Endothelial cell of umbilical vein (primary cell): ENCODE data around the gene FAM193B. TPM values are rescaled to one million over a fixed set of nuclear protein-coding genes. Genes with fewer than 3 reads are reported as not detected.

Experiments used
- BruUV-seq: library from RNA; stranded (reverse); fragments of 400-500 nt; replicated peaks from 2 replicates; lab custom pipeline; 2021; lab: Mats Ljungman, UMichigan
- CTCF ChIA-PET: fragments of 300-600, 350-600 bp; sonication (Branson Sonifier 250); formaldehyde crosslinking; loops from one replicate; lab custom pipeline; 2021; ENCODE audit warnings: antibody characterized with exemption, inconsistent platforms; lab: Charles Lee
- POLR2A ChIA-PET: fragments of 300-600, 350-600 bp; sonication (Branson Sonifier 250); formaldehyde crosslinking; loops from one replicate; lab custom pipeline; 2021; ENCODE audit warnings: antibody characterized with exemption, inconsistent platforms; lab: Charles Lee
- DNase-seq: peaks from one replicate; pipeline ENCODE4 v3.0.0-alpha.2; 2011; ENCODE audit warnings: low read depth, low spot score
- FAIRE-seq: peaks from 2 replicates; lab custom pipeline; 2011; peaks lifted over from hg19 to GRCh38; lab: Jason Lieb, UNC
- H2AFZ ChIP-seq: 2 replicates; pipeline ENCODE4 v1.6.0; 2012; ENCODE audit warnings: low read depth, low read length, control low read depth, inconsistent platforms
- H3K27ac ChIP-seq: 2 replicates; pipeline ENCODE4 v1.5.1; 2011; ENCODE audit warnings: low read depth, mild to moderate bottlenecking, control low read depth, low read length, moderate library complexity; ENCODE audit not compliant: insufficient read depth
- H3K27me3 ChIP-seq, 2 experiments: 2 replicates each; pipeline versions ENCODE4 v1.6.0 to v1.6.1; 2011; ENCODE audit warnings: low read length in 2 of 2, mixed read lengths in 1 of 2; ENCODE audit not compliant: control insufficient read depth in 2 of 2, insufficient read depth in 2 of 2
- H3K36me3 ChIP-seq, 2 experiments: 2 replicates in 1 of 2; 3 replicates in 1 of 2; pipeline ENCODE4 v1.5.1; 2011; ENCODE audit warnings: low read length in 2 of 2, mild to moderate bottlenecking in 1 of 2, moderate library complexity in 1 of 2; ENCODE audit not compliant: control insufficient read depth in 2 of 2, insufficient read depth in 2 of 2; ENCODE audit errors: extremely low read depth in 1 of 2
- H3K4me1 ChIP-seq: 3 replicates; pipeline ENCODE4 v1.5.1; 2011; ENCODE audit warnings: mild to moderate bottlenecking, low read length; ENCODE audit not compliant: control insufficient read depth, insufficient read depth; ENCODE audit errors: extremely low read depth
- H3K4me2 ChIP-seq: 2 replicates; pipeline ENCODE4 v1.6.1; 2011; ENCODE audit warnings: low read length, control low read depth, mixed read lengths; ENCODE audit not compliant: insufficient read depth
- H3K4me3 ChIP-seq, 3 experiments: fragments of 200-600 bp in 1 of 3; sonication (generic), shearing (Covaris generic) in 1 of 3; replicated peaks in 1 of 3; 2 replicates each; pipeline ENCODE4 v1.5.1; 2011 to 2016; ENCODE audit warnings: control low read depth in 3 of 3, low read length in 3 of 3, mild to moderate bottlenecking in 2 of 3, inconsistent platforms in 1 of 3, low read depth in 1 of 3, moderate library complexity in 1 of 3; ENCODE audit not compliant: insufficient read depth in 1 of 3
- H3K79me2 ChIP-seq: 2 replicates; pipeline ENCODE4 v1.6.0; 2012; ENCODE audit warnings: low read length, inconsistent platforms; ENCODE audit not compliant: control insufficient read depth, insufficient read depth
- H3K9ac ChIP-seq: replicated peaks from 2 replicates; pipeline ENCODE3; 2011; ENCODE audit warnings: low read length, control low read depth; ENCODE audit not compliant: insufficient read depth; ENCODE audit errors: extremely low read depth
- H3K9me1 ChIP-seq: replicated peaks from 3 replicates; pipeline ENCODE4 v1.6.0; 2011; ENCODE audit warnings: mild to moderate bottlenecking, low read length; ENCODE audit not compliant: control insufficient read depth, insufficient read depth; ENCODE audit errors: extremely low read depth
- H3K9me3 ChIP-seq: replicated peaks from 2 replicates; pipeline ENCODE4 v1.5.1; 2012; ENCODE audit warnings: low read length, inconsistent platforms; ENCODE audit not compliant: control insufficient read depth, insufficient read depth
- H4K20me1 ChIP-seq: replicated peaks from 2 replicates; pipeline ENCODE3; 2011; ENCODE audit warnings: mild to moderate bottlenecking, low read length; ENCODE audit not compliant: control insufficient read depth, insufficient read depth; ENCODE audit errors: extremely low read depth
- CTCF ChIP-seq, 2 donors: IDR thresholded peaks; 1 replicate in 1 of 2; 2 replicates in 1 of 2; pipeline ENCODE4 v1.5.1; 2011; ENCODE audit warnings: low read length in 2 of 2, mild to moderate bottlenecking in 2 of 2, moderate library complexity in 2 of 2, control low read depth in 1 of 2, inconsistent platforms in 1 of 2, low read depth in 1 of 2; ENCODE audit not compliant: insufficient read depth in 1 of 2; ENCODE audit errors: extremely low read depth in 1 of 2
- EZH2 ChIP-seq: IDR thresholded peaks from 2 replicates; pipeline ENCODE4 v1.6.1; 2012; ENCODE audit warnings: borderline replicate concordance, low read depth, mild to moderate bottlenecking, moderate library complexity, low read length, inconsistent platforms; ENCODE audit not compliant: severe bottlenecking
- FOS ChIP-seq: IDR thresholded peaks from 2 replicates; pipeline ENCODE4 v1.6.1; 2011; ENCODE audit warnings: mild to moderate bottlenecking, low read length, moderate library complexity, borderline replicate concordance; ENCODE audit not compliant: insufficient read depth
- GATA2 ChIP-seq: IDR thresholded peaks from 2 replicates; pipeline ENCODE4 v1.7.0; 2011; ENCODE audit warnings: low read depth, mild to moderate bottlenecking, moderate library complexity, mixed read lengths, low read length; ENCODE audit not compliant: insufficient read length, insufficient read depth
- JUN ChIP-seq: IDR thresholded peaks from 2 replicates; pipeline ENCODE4 v1.6.1; 2011; ENCODE audit warnings: borderline replicate concordance, low read depth; ENCODE audit not compliant: insufficient read length, insufficient read depth
- MAX ChIP-seq: IDR thresholded peaks from 2 replicates; pipeline ENCODE4 v1.6.1; 2011; ENCODE audit not compliant: insufficient read depth, insufficient read length
- MYC ChIP-seq: IDR thresholded peaks from one replicate; pipeline ENCODE4 v1.6.1; 2011; ENCODE audit warnings: mild to moderate bottlenecking, low read depth, low read length
- POLR2A ChIP-seq: IDR thresholded peaks from 2 replicates; pipeline ENCODE4 v1.6.1; 2012; ENCODE audit warnings: low read depth, mild to moderate bottlenecking, control low read depth, low read length
- POLR2AphosphoS5 ChIP-seq: IDR thresholded peaks from 2 replicates; pipeline ENCODE4 v1.6.1; 2012; ENCODE audit warnings: low read depth, mild to moderate bottlenecking, control low read depth, low read length, moderate library complexity; ENCODE audit not compliant: insufficient read depth
- dilution Hi-C: fragments of 300-500 bp; cut with MboI; formaldehyde crosslinking; loops from one replicate; pipeline ENCODE4 v1.15.0; 2019; ENCODE audit warnings: low sequenced_read_pairs; ENCODE audit not compliant: extremely low pct_ligation_motif_present
- intact Hi-C: fragments of 100-400 bp; cut with micrococcal nuclease; formaldehyde crosslinking; loops from one replicate; pipeline ENCODE4 v1.10.0; 2022
- polyA plus RNA-seq, 4 experiments: library from polyadenylated mRNA; depleted of rRNA in 3 of 4; stranded (reverse) in 3 of 4; unstranded in 1 of 4; fragments of >200 nt; gene quantifications; 2 replicates each; pipeline versions ENCODE4 v1.2.1 to v1.2.3, GENCODE V29; 2011 to 2012; ENCODE audit warnings: missing spikeins in 1 of 4
- total RNA-seq: library from RNA; stranded (reverse); gene quantifications from 2 replicates; pipeline ENCODE4 v1.2.3, GENCODE V29; 2021

The FAM193B gene
- total and polyA plus RNA-seq, 2 donors (not counting 3 experiments of a cell fraction or from before 2014, with no cell fraction given), result 57.9 to 75.7 TPM

- DNase-seq, result no peak
- Histone ChIP-seq H3K4me1 (peaks cover 15% of the 10 kb centered on the region), H3K79me2 (peaks cover 14% of the 10 kb centered on the region), H3K27me3 (no peaks in the 10 kb centered on the region), H3K9me1 (no peaks in the 10 kb centered on the region), H3K27ac (no peak overlapping the region), H3K36me3 (peaks cover 9 to 42% of the 10 kb centered on the region in 2 experiments), H3K4me2 (no peak overlapping the region), H3K9ac (no peak overlapping the region), H3K4me3 (no peak overlapping the region), H3K9me3 (no peaks in the 10 kb centered on the region), H2AFZ (no peak overlapping the region), H4K20me1 (no peaks in the 10 kb centered on the region)
- dilution Hi-C loops (no loop called here), intact Hi-C loops (no loop called here)
- CTCF ChIA-PET, result no interaction called here
- no TSS peak for BruUV-seq
- POLR2A ChIA-PET, result no interaction called here
- no peak for TF ChIP-seq POLR2AphosphoS5
- no peak for TF ChIP-seq JUN
- no peak for TF ChIP-seq GATA2
- TF ChIP-seq MYC, result no peak
- TF ChIP-seq MAX, result no peak
- no peak for FAIRE-seq
These were observed 41.5 kb downstream of the FAM193B start for GRCh38 chr5:177512736-177513380.

- Histone ChIP-seq H3K4me2 (no peak overlapping the region), H3K27ac (no peak overlapping the region), H2AFZ (no peak overlapping the region), H3K4me1 (peaks cover 15% of the 10 kb centered on the region), H3K79me2 (peaks cover 14% of the 10 kb centered on the region), H3K9ac (no peak overlapping the region), H4K20me1 (no peaks in the 10 kb centered on the region), H3K9me1 (no peaks in the 10 kb centered on the region), H3K27me3 (no peaks in the 10 kb centered on the region), H3K4me3 (no peak overlapping the region), H3K9me3 (no peaks in the 10 kb centered on the region), H3K36me3 (peaks cover 9 to 42% of the 10 kb centered on the region in 2 experiments)
- POLR2A ChIA-PET, result no interaction called here
- CTCF ChIA-PET, result interaction anchor here (3.8 kb wide), 1 partner anchor 12 kb away, joined by 22 read pairs; no protein-coding TSS in a partner anchor
- dilution Hi-C loops (no loop called here), intact Hi-C loops (no loop called here)
- TF ChIP-seq GATA2 (no peak), POLR2A (no peak), FOS (no peak), MAX (no peak), EZH2 (no peak), CTCF (IDR thresholded peaks at IDR 0.05; ENCODE audit: extremely low read depth in 1 of 2, insufficient read depth in 1 of 2, low read depth in 1 of 2, low read length in 2 of 2) (no peak), POLR2AphosphoS5 (no peak), JUN (no peak), MYC (no peak)
- BruUV-seq, result TSS peak; percentile 13
- DNase-seq, result no peak
- FAIRE-seq, result no peak
These were observed 42.3 kb downstream of the FAM193B start for GRCh38 chr5:177511796-177512675.
